BLaER1 (cell line): ENCODE measurements around the gene SLC6A3.

Experiments used
- H3K27ac ChIP-seq: shearing (Covaris generic); formaldehyde crosslinking; 2 replicates; pipeline ENCODE4 v1.8.1; 2022
- H3K27me3 ChIP-seq: shearing (Covaris generic); formaldehyde crosslinking; 2 replicates; pipeline ENCODE4 v1.8.1; 2022
- H3K36me3 ChIP-seq: shearing (Covaris generic); formaldehyde crosslinking; 2 replicates; pipeline ENCODE4 v1.8.1; 2022
- H3K4me1 ChIP-seq: shearing (Covaris generic); formaldehyde crosslinking; 2 replicates; pipeline ENCODE4 v1.8.1; 2022
- H3K4me2 ChIP-seq: shearing (Covaris generic); formaldehyde crosslinking; 2 replicates; pipeline ENCODE4 v1.8.1; 2022
- H3K4me3 ChIP-seq: shearing (Covaris generic); formaldehyde crosslinking; 2 replicates; pipeline ENCODE4 v1.8.1; 2022
- H3K9ac ChIP-seq: shearing (Covaris generic); formaldehyde crosslinking; 2 replicates; pipeline ENCODE4 v1.8.1; 2022
- H3K9me3 ChIP-seq: shearing (Covaris generic); formaldehyde crosslinking; 2 replicates; pipeline ENCODE4 v1.8.1; 2022
- H4K20me1 ChIP-seq: shearing (Covaris generic); formaldehyde crosslinking; 2 replicates; pipeline ENCODE4 v1.8.1; 2022
- Cebpa-rat ChIP-seq: shearing (Covaris generic); IDR thresholded peaks from 2 replicates; pipeline ENCODE4 v1.8.1; 2022

The SLC6A3 gene

GRCh38 chr5:1343931-1344901 lies 101.0 kb downstream of the SLC6A3 start:
- Histone ChIP-seq H4K20me1 (peaks cover 51% of the 10 kb centered on the region), H3K9me3 (no peaks in the 10 kb centered on the region), H3K27me3 (no peaks in the 10 kb centered on the region), H3K27ac (peak overlapping the region; percentile 89), H3K9ac (peak overlapping the region; percentile 88), H3K4me3 (peak overlapping the region; percentile 91), H3K4me2 (peak overlapping the region; percentile 96), H3K4me1 (peaks cover 69% of the 10 kb centered on the region), H3K36me3 (peaks cover 44% of the 10 kb centered on the region)
- no peak for TF ChIP-seq Cebpa-rat

- Histone ChIP-seq H3K4me3 (peak overlapping the region; percentile 91), H3K4me2 (peak overlapping the region; percentile 96), H4K20me1 (peaks cover 60% of the 10 kb centered on the region), H3K4me1 (peaks cover 66% of the 10 kb centered on the region), H3K36me3 (peaks cover 53% of the 10 kb centered on the region), H3K27ac (no peak overlapping the region), H3K9me3 (no peaks in the 10 kb centered on the region), H3K9ac (peak overlapping the region; percentile 88), H3K27me3 (no peaks in the 10 kb centered on the region)
- TF ChIP-seq Cebpa-rat: no peak
Observed at GRCh38 chr5:1343315-1343751, 101.9 kb downstream of the SLC6A3 start.
